Natural killer cell (primary cell): ENCODE measurements around the gene CD52. TPM values are rescaled to one million over a fixed set of nuclear protein-coding genes. Genes with fewer than 3 reads are reported as not detected.

Source experiments
- ATAC-seq, 3 donors: fragments of 150-1000 bp in 2 of 3; fragments of 200-7000 bp in 1 of 3; cut with Tn5 transposase; 1 replicate in 1 of 3; 2 replicates in 2 of 3; pipeline ENCODE4 v1.10.0; 2021; ENCODE audit warnings: mild to moderate bottlenecking in 2 of 3, moderate library complexity in 2 of 3
- DNase-seq, 2 donors: peaks; one replicate each; pipeline versions ENCODE4 v3.0.0 to v3.0.0-alpha.2; 2013 to 2021; ENCODE audit warnings: mixed read lengths in 1 of 2
- H3K27ac ChIP-seq: one replicate; pipeline ENCODE4 v1.5.1; 2013; ENCODE audit warnings: mild to moderate bottlenecking, low read length
- H3K27me3 ChIP-seq: one replicate; pipeline ENCODE4 v1.6.1; 2013; ENCODE audit warnings: low read length; ENCODE audit not compliant: control insufficient read depth, insufficient read depth
- H3K36me3 ChIP-seq: one replicate; pipeline ENCODE4 v1.6.1; 2013; ENCODE audit warnings: low read length; ENCODE audit not compliant: control insufficient read depth, insufficient read depth
- H3K4me1 ChIP-seq: one replicate; pipeline ENCODE4 v1.6.1; 2013; ENCODE audit warnings: low read length; ENCODE audit not compliant: control insufficient read depth, insufficient read depth
- H3K4me3 ChIP-seq: one replicate; pipeline ENCODE4 v1.5.1; 2013; ENCODE audit warnings: low read length
- H3K9me3 ChIP-seq: one replicate; pipeline ENCODE4 v1.6.1; 2013; ENCODE audit warnings: low read length; ENCODE audit not compliant: control insufficient read depth, insufficient read depth
- H3K27ac Mint-ChIP-seq, 2 donors: one replicate each; pipeline ENCODE4 v1.8.0; 2022; ENCODE audit warnings: mild to moderate bottlenecking in 2 of 2, mixed read lengths in 2 of 2, moderate library complexity in 1 of 2
- H3K27me3 Mint-ChIP-seq, 2 donors: one replicate each; pipeline ENCODE4 v1.8.0; 2022; ENCODE audit warnings: low read depth in 2 of 2, mixed read lengths in 2 of 2
- H3K36me3 Mint-ChIP-seq: one replicate; pipeline ENCODE4 v1.8.0; 2022; ENCODE audit warnings: mixed read lengths
- H3K4me1 Mint-ChIP-seq, 2 donors: one replicate each; pipeline ENCODE4 v1.8.0; 2022; ENCODE audit warnings: mixed read lengths in 2 of 2
- H3K4me3 Mint-ChIP-seq: one replicate; pipeline ENCODE4 v1.8.0; 2022; ENCODE audit warnings: mild to moderate bottlenecking, moderate library complexity, mixed read lengths
- H3K9me3 Mint-ChIP-seq, 2 donors: one replicate each; pipeline ENCODE4 v1.8.0; 2022; ENCODE audit warnings: mixed read lengths in 2 of 2
- CTCF ChIP-seq: fragments of 200-600 bp; IDR thresholded peaks from one replicate; pipeline ENCODE4 v1.8.0; 2022; ENCODE audit warnings: antibody characterized with exemption
- WGBS: methylation state at CpG from one replicate; pipeline ENCODE4 v1.1.7; 2013; ENCODE audit warnings: missing lambda C conversion rate; ENCODE audit not compliant: insufficient coverage; 5-methylcytosine and 5-hydroxymethylcytosine counted together
- intact Hi-C: fragments of 100-400 bp; cut with micrococcal nuclease; formaldehyde crosslinking; loops from one replicate; pipeline ENCODE4 v1.14.2; 2022
- total RNA-seq, 4 donors: library from RNA; stranded (reverse); fragments of 120-200 nt in 1 of 4; gene quantifications; one replicate each; pipeline versions ENCODE4 v1.2.3 to v1.2.4, GENCODE V29; 2013 to 2022

The CD52 gene
- total RNA-seq, 3 donors from 2014 or later (not counting 1 experiment from before 2014, with no cell fraction given): 454 to 485 (median 482) TPM

- no peaks in the 10 kb centered on the region for H3K36me3 Mint-ChIP-seq
- peaks cover 10 to 29% of the 10 kb centered on the region in 2 donors for H3K4me1 Mint-ChIP-seq
- H3K9me3 Mint-ChIP-seq: no peaks in the 10 kb centered on the region
- intact Hi-C loops: no loop called here
- peak overlapping the region in 1 of 2 donors; percentile 19 for H3K27ac Mint-ChIP-seq
- H3K36me3 ChIP-seq: no peaks in the 10 kb centered on the region
- H3K9me3 ChIP-seq: no peaks in the 10 kb centered on the region
- 1% methylated on average over 37 of the region's 41 CpGs for WGBS
- peak overlapping the region; percentile 91 for H3K4me3 Mint-ChIP-seq
- H3K4me3 ChIP-seq: peak overlapping the region; percentile 57
- ATAC-seq (peak; percentile 12 to 35 (median 32)), DNase-seq (no peak)
- no peaks in the 10 kb centered on the region for H3K27me3 Mint-ChIP-seq
- no peaks in the 10 kb centered on the region for H3K27me3 ChIP-seq
- H3K4me1 ChIP-seq: peaks cover 23% of the 10 kb centered on the region
- no peak overlapping the region for H3K27ac ChIP-seq
- no peak for TF ChIP-seq CTCF
Observed at GRCh38 chr1:26335774-26336476, 18.2 kb downstream of the CD52 start.

- TF ChIP-seq CTCF: no peak
- H3K4me3 Mint-ChIP-seq: peak overlapping the region; percentile 91
Observed at GRCh38 chr1:26336477-26337205, 18.9 kb downstream of the CD52 start.

GRCh38 chr1:26337206-26337535 lies 19.4 kb downstream of the CD52 start:
- no peak for TF ChIP-seq CTCF
- Mint-ChIP-seq H3K4me1 (peaks cover 10 to 29% of the 10 kb centered on the region in 2 donors), H3K27me3 (peaks cover 0 to 5% of the 10 kb centered on the region in 2 donors), H3K4me3 (peak overlapping the region; percentile 56), H3K27ac (no peak overlapping the region), H3K9me3 (no peaks in the 10 kb centered on the region), H3K36me3 (no peaks in the 10 kb centered on the region)
- no peak overlapping the region for H3K27ac ChIP-seq
- intact Hi-C loops: no loop called here
- ATAC-seq: no peak
- H3K4me1 ChIP-seq: peaks cover 23% of the 10 kb centered on the region
- H3K9me3 ChIP-seq: no peaks in the 10 kb centered on the region
- no peaks in the 10 kb centered on the region for H3K27me3 ChIP-seq
- DNase-seq: no peak
- 97% methylated on average over 6 of the region's 7 CpGs for WGBS
- H3K36me3 ChIP-seq: no peaks in the 10 kb centered on the region
- H3K4me3 ChIP-seq: no peak overlapping the region

More at GRCh38 chr1:26336477-26337205, 18.9 kb downstream of the CD52 start:
- Histone ChIP-seq H3K4me1 (peaks cover 23% of the 10 kb centered on the region), H3K4me3 (peak overlapping the region; percentile 57), H3K27me3 (no peaks in the 10 kb centered on the region), H3K9me3 (no peaks in the 10 kb centered on the region), H3K27ac (no peak overlapping the region), H3K36me3 (no peaks in the 10 kb centered on the region)
- intact Hi-C loops: no loop called here
- Mint-ChIP-seq H3K36me3 (no peaks in the 10 kb centered on the region), H3K9me3 (no peaks in the 10 kb centered on the region), H3K27ac (no peak overlapping the region), H3K4me1 (peaks cover 10 to 29% of the 10 kb centered on the region in 2 donors), H3K27me3 (no peaks in the 10 kb centered on the region)
- 13% methylated on average over 51 of the region's 52 CpGs for WGBS
- ATAC-seq (peak; percentile 87 to 91 (median 88)), DNase-seq (peak; percentile 64 to 88)
